Measurements from ENCODE around the gene GPX3.

GPX3 gene

GRCh38 chr5:151006704-151007334 lies 13.6 kb upstream of the GPX3 start:
- H3K4me3 ChIP-seq (replicated peaks; ENCODE audit: low read depth, low read length), result no peak overlapping the region
- no peak for DNase-seq (ENCODE audit: extremely low read depth, insufficient read length)
- no peak for TF ChIP-seq CTCF (IDR thresholded peaks at IDR 0.05; ENCODE audit: insufficient read depth, low read length, poor library complexity, severe bottlenecking)
- no peaks in the 10 kb centered on the region for H3K36me3 ChIP-seq (ENCODE audit: control insufficient read depth, insufficient read depth, low read length)
- no peaks in the 10 kb centered on the region for H3K27me3 ChIP-seq (replicated peaks; ENCODE audit: control insufficient read depth, insufficient read depth, low read length)

GRCh38 chr5:151007430-151008209 lies 12.8 kb upstream of the GPX3 start:
- no peaks in the 10 kb centered on the region for H3K27me3 ChIP-seq (replicated peaks; ENCODE audit: control insufficient read depth, insufficient read depth, low read length)
- no peaks in the 10 kb centered on the region for H3K36me3 ChIP-seq (ENCODE audit: control insufficient read depth, insufficient read depth, low read length)
- TF ChIP-seq CTCF (IDR thresholded peaks at IDR 0.05; ENCODE audit: insufficient read depth, low read length, poor library complexity, severe bottlenecking), result no peak
- no peak overlapping the region for H3K4me3 ChIP-seq (replicated peaks; ENCODE audit: low read depth, low read length)
- no peak for DNase-seq (ENCODE audit: extremely low read depth, insufficient read length)

- no peaks in the 10 kb centered on the region for H3K27me3 ChIP-seq (replicated peaks; ENCODE audit: control insufficient read depth, insufficient read depth, low read length)
- H3K4me3 ChIP-seq (replicated peaks; ENCODE audit: low read depth, low read length), result no peak overlapping the region
- H3K36me3 ChIP-seq (ENCODE audit: control insufficient read depth, insufficient read depth, low read length), result no peaks in the 10 kb centered on the region
- DNase-seq (ENCODE audit: extremely low read depth, insufficient read length), result no peak
- no peak for TF ChIP-seq CTCF (IDR thresholded peaks at IDR 0.05; ENCODE audit: insufficient read depth, low read length, poor library complexity, severe bottlenecking)
These were observed 12.2 kb upstream of the GPX3 start for GRCh38 chr5:151008210-151008491.

- DNase-seq (ENCODE audit: extremely low read depth, insufficient read length), result no peak
- no peaks in the 10 kb centered on the region for H3K36me3 ChIP-seq (ENCODE audit: control insufficient read depth, insufficient read depth, low read length)
- H3K4me3 ChIP-seq (replicated peaks; ENCODE audit: low read depth, low read length), result no peak overlapping the region
- no peaks in the 10 kb centered on the region for H3K27me3 ChIP-seq (replicated peaks; ENCODE audit: control insufficient read depth, insufficient read depth, low read length)
- no peak for TF ChIP-seq CTCF (IDR thresholded peaks at IDR 0.05; ENCODE audit: insufficient read depth, low read length, poor library complexity, severe bottlenecking)
These were observed 11.5 kb upstream of the GPX3 start for GRCh38 chr5:151008906-151009305.

- Histone ChIP-seq H3K27me3 (replicated peaks; ENCODE audit: control insufficient read depth, insufficient read depth, low read length) (no peaks in the 10 kb centered on the region), H3K4me3 (replicated peaks; ENCODE audit: low read depth, low read length) (no peak overlapping the region), H3K36me3 (ENCODE audit: control insufficient read depth, insufficient read depth, low read length) (no peaks in the 10 kb centered on the region)
- DNase-seq (ENCODE audit: extremely low read depth, insufficient read length), result no peak
- TF ChIP-seq CTCF (IDR thresholded peaks at IDR 0.05; ENCODE audit: insufficient read depth, low read length, poor library complexity, severe bottlenecking), result no peak
These were observed 7.5 kb upstream of the GPX3 start for GRCh38 chr5:151012862-151013261.

Data from GM06990 (cell line).